GM12878 (cell line): Measurements from ENCODE around the gene ERFL.

ENCODE experiments used
- ASH2L ChIP-seq: fragments of 300-600, 200-600 bp; sonication (generic); IDR thresholded peaks from 2 replicates; pipeline ENCODE4 v1.6.1; 2017; ENCODE audit warnings: low read depth, mild to moderate bottlenecking, borderline replicate concordance
- CBX5 ChIP-seq: sonication (generic); IDR thresholded peaks from 2 replicates; pipeline ENCODE4 v1.6.1; 2016; ENCODE audit warnings: low read depth, moderate library complexity, mild to moderate bottlenecking, inconsistent platforms
- EED ChIP-seq: sonication (generic); IDR thresholded peaks from 2 replicates; pipeline ENCODE4 v1.6.1; 2016; ENCODE audit warnings: antibody characterized with exemption, low read depth
- EZH2 ChIP-seq: IDR thresholded peaks from 2 replicates; pipeline ENCODE4 v1.6.1; 2012; ENCODE audit warnings: low read depth, mild to moderate bottlenecking, control low read depth, inconsistent platforms, low read length, borderline replicate concordance; ENCODE audit not compliant: control insufficient read depth
- FOS ChIP-seq: IDR thresholded peaks from 3 replicates; pipeline ENCODE4 v1.6.1; 2011; ENCODE audit warnings: borderline replicate concordance; ENCODE audit not compliant: insufficient read length; ENCODE audit errors: extremely low read depth
- NFXL1 ChIP-seq: fragments of 450-650 bp; IDR thresholded peaks from 2 replicates; pipeline ENCODE4 v1.6.1; 2017; ENCODE audit warnings: antibody characterized with exemption, mild to moderate bottlenecking, borderline replicate concordance
- NR2C2 ChIP-seq: IDR thresholded peaks from 2 replicates; pipeline ENCODE4 v1.6.1; 2011; ENCODE audit warnings: borderline replicate concordance, low read depth; ENCODE audit not compliant: control insufficient read depth, insufficient read length
- POLR2A ChIP-seq: IDR thresholded peaks from 2 replicates; pipeline ENCODE4 v1.6.1; 2011; ENCODE audit warnings: low read depth, mild to moderate bottlenecking, low read length
- POLR2AphosphoS2 ChIP-seq: IDR thresholded peaks from 2 replicates; pipeline ENCODE4 v1.6.1; 2011; ENCODE audit warnings: low read depth, mild to moderate bottlenecking, low read length, improper control_type of control experiment, moderate library complexity
- TARDBP ChIP-seq: IDR thresholded peaks from 2 replicates; pipeline ENCODE4 v1.6.1; 2016; ENCODE audit warnings: borderline replicate concordance
- TCF3 ChIP-seq: IDR thresholded peaks from 2 replicates; pipeline ENCODE4 v1.6.1; 2012; ENCODE audit warnings: low read depth, mild to moderate bottlenecking, low read length, borderline replicate concordance; ENCODE audit not compliant: insufficient read depth
- TF ChIP-seq, protein P1 (sequence below), 3 experiments: IDR thresholded peaks in 2 of 3; conservative IDR thresholded peaks in 1 of 3; 2 replicates each; pipeline ENCODE4 v1.5.1; 2011; ENCODE audit warnings: low read depth in 3 of 3, low read length in 3 of 3, mild to moderate bottlenecking in 3 of 3, control low read depth in 2 of 3, moderate library complexity in 2 of 3, inconsistent platforms in 1 of 3, mixed read lengths in 1 of 3; ENCODE audit not compliant: control insufficient read depth in 2 of 3, insufficient read depth in 1 of 3; ENCODE audit errors: extremely low read depth in 1 of 3
- TF ChIP-seq, protein P2 (sequence below): IDR thresholded peaks from 2 replicates; pipeline ENCODE4 v1.6.1; 2012; ENCODE audit warnings: low read length, inconsistent platforms
- TF ChIP-seq, protein P3 (sequence below): fragments of 450-650 bp; formaldehyde crosslinking; IDR thresholded peaks from 2 replicates; pipeline ENCODE4 v1.4.0; 2020; ENCODE audit warnings: mild to moderate bottlenecking, moderate library complexity

DNA sequence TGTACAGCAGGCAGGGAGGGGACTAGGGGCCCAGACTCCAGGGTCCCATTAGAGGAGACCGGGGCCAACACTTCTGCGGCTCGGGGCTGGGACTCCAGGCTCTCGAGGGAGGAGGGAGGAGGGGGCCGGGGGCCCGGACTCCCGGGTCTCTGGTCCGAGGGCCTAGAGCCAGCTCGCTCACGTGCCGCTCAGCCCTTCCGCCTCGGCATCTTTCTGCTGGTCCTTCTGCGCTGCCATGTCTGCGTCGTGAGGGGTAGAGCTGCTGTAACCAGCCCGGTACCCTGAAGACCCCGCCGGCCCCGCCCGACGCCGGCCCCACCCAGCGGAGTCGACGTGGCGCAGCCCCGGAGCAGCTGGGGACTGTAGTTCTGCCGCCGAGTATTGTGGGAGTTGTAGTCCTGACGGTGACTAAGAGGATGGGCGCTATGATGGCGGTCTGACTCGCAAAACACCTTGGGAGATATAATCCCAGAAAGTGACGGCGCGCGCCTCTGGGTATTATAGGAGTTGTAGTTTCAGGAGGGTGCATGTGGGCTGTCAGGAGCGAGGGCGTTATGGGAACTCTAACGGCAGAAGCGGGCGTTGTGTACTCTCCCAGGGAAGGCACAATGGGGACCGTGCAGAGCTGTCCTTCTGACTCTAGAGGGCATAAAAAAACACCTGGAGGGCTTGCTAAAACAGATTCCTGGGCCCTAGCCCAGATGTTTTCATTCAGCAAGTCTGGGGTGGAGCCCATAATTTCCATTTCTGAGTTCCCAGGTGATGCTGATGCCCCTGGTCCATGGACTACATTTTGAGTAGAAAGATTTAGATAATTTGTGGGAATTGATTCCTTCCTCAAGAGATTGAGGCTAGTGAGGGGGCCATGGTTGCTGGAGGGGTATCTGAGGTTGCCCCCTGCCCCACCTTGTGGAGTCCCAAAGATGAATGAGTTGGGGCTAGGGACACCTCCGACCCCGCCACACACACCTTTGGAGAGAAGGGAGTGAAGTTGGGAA is 31.1 kb upstream of the ERFL start, which contains the start of gene RABAC1:
- TF ChIP-seq EED: no peak
- TF ChIP-seq TARDBP: peak; percentile 97
- TF ChIP-seq TCF3: no peak
- TF ChIP-seq, protein P1, sequence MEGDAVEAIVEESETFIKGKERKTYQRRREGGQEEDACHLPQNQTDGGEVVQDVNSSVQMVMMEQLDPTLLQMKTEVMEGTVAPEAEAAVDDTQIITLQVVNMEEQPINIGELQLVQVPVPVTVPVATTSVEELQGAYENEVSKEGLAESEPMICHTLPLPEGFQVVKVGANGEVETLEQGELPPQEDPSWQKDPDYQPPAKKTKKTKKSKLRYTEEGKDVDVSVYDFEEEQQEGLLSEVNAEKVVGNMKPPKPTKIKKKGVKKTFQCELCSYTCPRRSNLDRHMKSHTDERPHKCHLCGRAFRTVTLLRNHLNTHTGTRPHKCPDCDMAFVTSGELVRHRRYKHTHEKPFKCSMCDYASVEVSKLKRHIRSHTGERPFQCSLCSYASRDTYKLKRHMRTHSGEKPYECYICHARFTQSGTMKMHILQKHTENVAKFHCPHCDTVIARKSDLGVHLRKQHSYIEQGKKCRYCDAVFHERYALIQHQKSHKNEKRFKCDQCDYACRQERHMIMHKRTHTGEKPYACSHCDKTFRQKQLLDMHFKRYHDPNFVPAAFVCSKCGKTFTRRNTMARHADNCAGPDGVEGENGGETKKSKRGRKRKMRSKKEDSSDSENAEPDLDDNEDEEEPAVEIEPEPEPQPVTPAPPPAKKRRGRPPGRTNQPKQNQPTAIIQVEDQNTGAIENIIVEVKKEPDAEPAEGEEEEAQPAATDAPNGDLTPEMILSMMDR (IDR thresholded peaks at IDR 0.05 in 2 of 3, conservative IDR thresholded peaks at IDR 0.05 in 1 of 3; ENCODE audit: control insufficient read depth in 2 of 3, extremely low read depth in 1 of 3, insufficient read depth in 1 of 3, low read depth in 3 of 3, low read length in 3 of 3): peak; percentile 29 to 57 (median 49); a peak in 5 of 6 replicates
- no peak for TF ChIP-seq FOS
- TF ChIP-seq POLR2A: peak; percentile 60; the same call in 1 of the 2 replicates
- TF ChIP-seq ASH2L: no peak
- TF ChIP-seq POLR2AphosphoS2: no peak
- TF ChIP-seq CBX5: no peak
- TF ChIP-seq NR2C2: no peak
- TF ChIP-seq, protein P2, sequence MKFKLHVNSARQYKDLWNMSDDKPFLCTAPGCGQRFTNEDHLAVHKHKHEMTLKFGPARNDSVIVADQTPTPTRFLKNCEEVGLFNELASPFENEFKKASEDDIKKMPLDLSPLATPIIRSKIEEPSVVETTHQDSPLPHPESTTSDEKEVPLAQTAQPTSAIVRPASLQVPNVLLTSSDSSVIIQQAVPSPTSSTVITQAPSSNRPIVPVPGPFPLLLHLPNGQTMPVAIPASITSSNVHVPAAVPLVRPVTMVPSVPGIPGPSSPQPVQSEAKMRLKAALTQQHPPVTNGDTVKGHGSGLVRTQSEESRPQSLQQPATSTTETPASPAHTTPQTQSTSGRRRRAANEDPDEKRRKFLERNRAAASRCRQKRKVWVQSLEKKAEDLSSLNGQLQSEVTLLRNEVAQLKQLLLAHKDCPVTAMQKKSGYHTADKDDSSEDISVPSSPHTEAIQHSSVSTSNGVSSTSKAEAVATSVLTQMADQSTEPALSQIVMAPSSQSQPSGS: no peak
- TF ChIP-seq, protein P3, sequence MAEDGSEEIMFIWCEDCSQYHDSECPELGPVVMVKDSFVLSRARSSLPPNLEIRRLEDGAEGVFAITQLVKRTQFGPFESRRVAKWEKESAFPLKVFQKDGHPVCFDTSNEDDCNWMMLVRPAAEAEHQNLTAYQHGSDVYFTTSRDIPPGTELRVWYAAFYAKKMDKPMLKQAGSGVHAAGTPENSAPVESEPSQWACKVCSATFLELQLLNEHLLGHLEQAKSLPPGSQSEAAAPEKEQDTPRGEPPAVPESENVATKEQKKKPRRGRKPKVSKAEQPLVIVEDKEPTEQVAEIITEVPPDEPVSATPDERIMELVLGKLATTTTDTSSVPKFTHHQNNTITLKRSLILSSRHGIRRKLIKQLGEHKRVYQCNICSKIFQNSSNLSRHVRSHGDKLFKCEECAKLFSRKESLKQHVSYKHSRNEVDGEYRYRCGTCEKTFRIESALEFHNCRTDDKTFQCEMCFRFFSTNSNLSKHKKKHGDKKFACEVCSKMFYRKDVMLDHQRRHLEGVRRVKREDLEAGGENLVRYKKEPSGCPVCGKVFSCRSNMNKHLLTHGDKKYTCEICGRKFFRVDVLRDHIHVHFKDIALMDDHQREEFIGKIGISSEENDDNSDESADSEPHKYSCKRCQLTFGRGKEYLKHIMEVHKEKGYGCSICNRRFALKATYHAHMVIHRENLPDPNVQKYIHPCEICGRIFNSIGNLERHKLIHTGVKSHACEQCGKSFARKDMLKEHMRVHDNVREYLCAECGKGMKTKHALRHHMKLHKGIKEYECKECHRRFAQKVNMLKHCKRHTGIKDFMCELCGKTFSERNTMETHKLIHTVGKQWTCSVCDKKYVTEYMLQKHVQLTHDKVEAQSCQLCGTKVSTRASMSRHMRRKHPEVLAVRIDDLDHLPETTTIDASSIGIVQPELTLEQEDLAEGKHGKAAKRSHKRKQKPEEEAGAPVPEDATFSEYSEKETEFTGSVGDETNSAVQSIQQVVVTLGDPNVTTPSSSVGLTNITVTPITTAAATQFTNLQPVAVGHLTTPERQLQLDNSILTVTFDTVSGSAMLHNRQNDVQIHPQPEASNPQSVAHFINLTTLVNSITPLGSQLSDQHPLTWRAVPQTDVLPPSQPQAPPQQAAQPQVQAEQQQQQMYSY (CRISPR knock-in tag): no peak
- TF ChIP-seq EZH2: no peak
- TF ChIP-seq NFXL1: no peak
